ENCODE results near the gene ACP1. TPM values are rescaled to one million over a fixed set of nuclear protein-coding genes. Genes with fewer than 3 reads are reported as not detected.

The ACP1 gene
- total RNA-seq, 1 donor from 2014 or later, result 81.4 TPM

- peak; percentile 91 for DNase-seq (ENCODE audit: extremely low spot score, unreplicated experiment)
- Mint-ChIP-seq H3K9me3 (ENCODE audit: unreplicated experiment) (no peaks in the 10 kb centered on the region), H3K4me3 (ENCODE audit: unreplicated experiment) (peak overlapping the region; percentile 83), H3K4me1 (ENCODE audit: unreplicated experiment) (peaks cover 24% of the 10 kb centered on the region), H3K27ac (ENCODE audit: unreplicated experiment) (peak overlapping the region; percentile 82), H3K36me3 (ENCODE audit: unreplicated experiment) (peaks cover 14% of the 10 kb centered on the region), H3K27me3 (ENCODE audit: unreplicated experiment) (peaks cover 6% of the 10 kb centered on the region)
- peak; percentile 88 for TF ChIP-seq CTCF (IDR thresholded peaks at IDR 0.05)
Observed at GRCh38 chr2:290090-290722, 25.5 kb downstream of the ACP1 start.

- H3K4me1 Mint-ChIP-seq (ENCODE audit: unreplicated experiment), result peaks cover 1% of the 10 kb centered on the region
- no peaks in the 10 kb centered on the region for H3K36me3 Mint-ChIP-seq (ENCODE audit: unreplicated experiment)
- H3K27me3 Mint-ChIP-seq (ENCODE audit: unreplicated experiment), result peaks cover 41% of the 10 kb centered on the region
- DNase-seq (ENCODE audit: extremely low spot score, unreplicated experiment), result no peak
- TF ChIP-seq CTCF (IDR thresholded peaks at IDR 0.05), result no peak
- H3K4me3 Mint-ChIP-seq (ENCODE audit: unreplicated experiment), result no peak overlapping the region
- no peaks in the 10 kb centered on the region for H3K9me3 Mint-ChIP-seq (ENCODE audit: unreplicated experiment)
- H3K27ac Mint-ChIP-seq (ENCODE audit: unreplicated experiment), result no peak overlapping the region
Observed at GRCh38 chr2:295090-295489, 30.3 kb downstream of the ACP1 start.

GRCh38 chr2:296354-296753, 31.6 kb downstream of the ACP1 start:
- Mint-ChIP-seq H3K9me3 (ENCODE audit: unreplicated experiment) (no peaks in the 10 kb centered on the region), H3K36me3 (ENCODE audit: unreplicated experiment) (no peaks in the 10 kb centered on the region), H3K4me1 (ENCODE audit: unreplicated experiment) (no peaks in the 10 kb centered on the region), H3K4me3 (ENCODE audit: unreplicated experiment) (no peak overlapping the region), H3K27ac (ENCODE audit: unreplicated experiment) (no peak overlapping the region), H3K27me3 (ENCODE audit: unreplicated experiment) (peaks cover 41% of the 10 kb centered on the region)
- no peak for DNase-seq (ENCODE audit: extremely low spot score, unreplicated experiment)
- no peak for TF ChIP-seq CTCF (IDR thresholded peaks at IDR 0.05)

GRCh38 chr2:305366-305765, 40.6 kb downstream of the ACP1 start:
- no peaks in the 10 kb centered on the region for H3K36me3 Mint-ChIP-seq (ENCODE audit: unreplicated experiment)
- H3K9me3 Mint-ChIP-seq (ENCODE audit: unreplicated experiment), result peaks cover 6% of the 10 kb centered on the region
- peaks cover 3% of the 10 kb centered on the region for H3K4me1 Mint-ChIP-seq (ENCODE audit: unreplicated experiment)
- H3K27me3 Mint-ChIP-seq (ENCODE audit: unreplicated experiment), result peaks cover 9% of the 10 kb centered on the region
- no peak for TF ChIP-seq CTCF (IDR thresholded peaks at IDR 0.05)
- DNase-seq (ENCODE audit: extremely low spot score, unreplicated experiment), result no peak
- H3K4me3 Mint-ChIP-seq (ENCODE audit: unreplicated experiment), result no peak overlapping the region
- H3K27ac Mint-ChIP-seq (ENCODE audit: unreplicated experiment), result no peak overlapping the region

- H3K9me3 Mint-ChIP-seq (ENCODE audit: unreplicated experiment), result no peaks in the 10 kb centered on the region
Observed at GRCh38 chr2:309148-309953, 44.6 kb downstream of the ACP1 start.

More at GRCh38 chr2:309148-309953, 44.6 kb downstream of the ACP1 start:
- no peaks in the 10 kb centered on the region for H3K36me3 Mint-ChIP-seq (ENCODE audit: unreplicated experiment)
- H3K4me3 Mint-ChIP-seq (ENCODE audit: unreplicated experiment), result no peak overlapping the region
- peak overlapping the region; percentile 24 for H3K27ac Mint-ChIP-seq (ENCODE audit: unreplicated experiment)
- TF ChIP-seq CTCF (IDR thresholded peaks at IDR 0.05), result no peak
- peaks cover 9% of the 10 kb centered on the region for H3K27me3 Mint-ChIP-seq (ENCODE audit: unreplicated experiment)
- no peak for DNase-seq (ENCODE audit: extremely low spot score, unreplicated experiment)
- H3K4me1 Mint-ChIP-seq (ENCODE audit: unreplicated experiment), result peaks cover 3% of the 10 kb centered on the region

Data from osteocyte (in vitro differentiated cells).